NCI-H1930 (cell line): ENCODE data around the gene SPACA4.
A peak's percentile ranks its signal among the peaks of the same experiment; 100 is the strongest.
"Not testable (repeated sequence)": the region's sequence is repeated elsewhere in the genome, so short reads cannot be mapped to it uniquely, and the experiment has no call there.

Source experiments
- DNase-seq, 2 experiments: peaks; one replicate each; lab custom pipeline; 2025; lab: John Stamatoyannopoulos, UW

The SPACA4 gene

DNA sequence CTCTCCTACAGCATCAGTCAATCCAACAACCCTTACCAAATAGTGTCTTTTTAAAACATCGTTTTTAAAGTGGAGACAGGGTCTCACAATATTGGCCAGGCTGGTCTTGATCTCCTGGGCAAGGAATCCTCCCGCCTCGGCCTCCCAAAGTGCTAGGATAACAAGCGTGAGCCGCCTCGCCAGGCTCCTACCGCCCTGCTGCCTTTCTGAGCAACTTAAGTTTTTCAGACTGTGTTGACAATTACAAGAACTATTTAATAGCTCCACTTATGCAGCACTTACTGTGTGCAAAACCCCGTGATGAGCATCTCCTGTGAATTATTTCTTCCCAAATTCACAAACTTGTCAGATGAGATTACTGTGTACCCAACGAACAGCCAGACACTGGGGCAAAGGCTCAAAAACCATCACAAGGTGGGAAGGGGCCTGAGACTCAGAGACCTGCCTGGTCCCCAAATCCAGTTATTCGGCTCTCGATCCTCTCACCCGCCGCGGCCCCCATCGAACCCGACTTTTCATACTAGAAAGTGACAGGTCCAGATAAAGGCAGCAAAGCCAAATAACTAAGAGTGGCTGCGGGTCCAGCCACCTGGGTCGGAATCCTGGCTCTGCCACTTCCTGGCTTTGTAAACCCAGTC lies 11.9 kb downstream of the SPACA4 start:
- DNase-seq, result no peak

GRCh38 chr19:48618916-48619691 lies 12.6 kb downstream of the SPACA4 start, which contains the start of the genes RPL18 and SPHK2:
RPL18 (minus strand) TSS chr19:48619178; CDS start chr19:48619143, 35 bp downstream.
SPHK2 (plus strand) TSS chr19:48619506; CDS start chr19:48620515, 1,009 bp downstream.
- peak; percentile 99 to 100 for DNase-seq

DNA sequence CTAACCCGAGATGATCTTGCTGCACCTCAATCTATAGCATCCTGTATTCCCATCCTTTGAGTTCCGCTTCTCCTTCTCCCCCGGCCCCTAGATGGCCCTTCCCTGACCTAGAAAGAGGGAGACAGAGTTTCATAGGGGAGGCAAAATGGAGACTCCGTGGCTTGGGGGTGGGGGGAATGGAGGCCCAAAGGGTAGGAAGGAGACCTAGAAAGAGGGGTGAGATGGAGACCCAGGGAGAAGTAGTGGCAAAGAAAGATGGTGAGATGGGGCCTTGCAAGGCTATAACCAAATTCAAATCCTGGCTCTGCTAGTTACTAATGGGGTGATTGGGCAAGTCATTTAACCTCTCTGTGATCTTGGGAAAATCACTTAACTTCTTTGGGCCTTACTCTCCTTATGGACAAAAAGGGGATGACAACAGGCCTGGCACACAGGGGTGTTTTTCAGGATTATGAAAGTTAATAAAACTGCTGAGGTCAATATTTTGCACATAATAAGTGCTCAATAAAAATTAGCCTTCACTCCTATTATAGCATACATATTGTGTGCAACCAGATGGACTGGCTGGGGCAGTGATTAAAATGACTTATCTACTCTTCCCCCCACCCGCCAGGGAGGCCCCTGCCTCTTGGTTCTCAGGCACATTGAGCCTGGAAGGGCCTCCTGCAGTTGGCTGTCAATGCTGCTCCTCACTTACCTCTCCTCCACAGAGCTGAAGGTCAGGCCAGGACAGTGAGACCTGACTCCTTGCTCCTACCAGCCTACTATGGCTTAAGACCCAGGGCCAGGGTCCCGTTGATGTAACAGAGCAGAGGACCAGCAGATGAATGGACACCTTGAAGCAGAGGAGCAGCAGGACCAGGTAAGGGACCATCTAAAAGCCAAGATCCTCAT lies 13.4 kb downstream of the SPACA4 start:
- no peak for DNase-seq

DNA sequence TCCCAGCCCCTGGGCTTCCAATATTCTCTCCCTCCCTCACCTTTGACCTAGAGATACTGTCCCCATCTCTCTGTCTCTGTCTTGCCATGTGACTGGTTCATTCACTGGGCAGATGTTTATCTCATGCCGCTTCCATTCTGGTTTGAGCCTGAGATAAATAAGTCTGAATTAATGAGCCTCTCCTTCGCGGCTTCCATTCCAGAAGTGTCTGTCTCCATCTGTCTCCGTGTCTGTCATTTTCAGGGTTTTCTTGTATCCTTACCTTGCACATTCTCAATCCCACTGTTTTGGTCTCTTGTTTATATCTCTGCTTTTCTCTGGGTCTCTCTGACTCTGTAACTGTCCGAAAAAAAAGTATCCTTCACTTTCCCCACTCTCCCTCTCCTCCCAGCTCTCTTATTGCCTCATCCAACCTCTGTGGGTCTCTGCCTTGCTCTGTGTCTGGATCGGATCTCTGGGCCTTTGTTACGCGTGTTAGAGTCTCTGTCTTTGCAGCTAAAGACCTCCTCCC lies 17.1 kb downstream of the SPACA4 start:
- no peak for DNase-seq

DNA sequence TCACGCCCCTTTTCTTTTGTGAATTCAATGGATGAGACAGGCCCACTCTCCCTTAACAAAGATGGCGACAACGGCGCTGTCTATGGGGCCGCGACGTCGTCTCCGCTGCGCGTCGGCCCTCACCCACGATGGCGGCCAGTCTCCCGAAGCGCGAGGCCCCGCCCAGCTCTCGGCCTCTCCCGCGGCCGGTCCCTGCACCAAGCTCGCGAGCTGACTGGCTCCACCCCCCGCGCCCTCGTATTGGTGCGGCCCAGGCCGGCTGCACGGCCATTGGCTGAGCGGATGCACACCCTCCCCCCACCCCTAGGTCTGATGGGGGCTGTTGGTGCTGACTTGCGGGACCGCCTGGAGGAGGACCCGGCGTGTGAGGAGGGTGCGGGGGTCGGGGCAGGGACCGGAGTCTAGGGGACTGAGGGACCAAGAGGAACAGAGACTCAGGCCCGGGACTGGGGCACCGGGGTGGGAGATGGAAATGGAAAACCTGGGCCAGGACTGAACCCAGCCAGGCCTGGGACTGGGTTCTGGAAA lies 17.6 kb downstream of the SPACA4 start:
- peak; percentile 98 to 99 for DNase-seq

DNA sequence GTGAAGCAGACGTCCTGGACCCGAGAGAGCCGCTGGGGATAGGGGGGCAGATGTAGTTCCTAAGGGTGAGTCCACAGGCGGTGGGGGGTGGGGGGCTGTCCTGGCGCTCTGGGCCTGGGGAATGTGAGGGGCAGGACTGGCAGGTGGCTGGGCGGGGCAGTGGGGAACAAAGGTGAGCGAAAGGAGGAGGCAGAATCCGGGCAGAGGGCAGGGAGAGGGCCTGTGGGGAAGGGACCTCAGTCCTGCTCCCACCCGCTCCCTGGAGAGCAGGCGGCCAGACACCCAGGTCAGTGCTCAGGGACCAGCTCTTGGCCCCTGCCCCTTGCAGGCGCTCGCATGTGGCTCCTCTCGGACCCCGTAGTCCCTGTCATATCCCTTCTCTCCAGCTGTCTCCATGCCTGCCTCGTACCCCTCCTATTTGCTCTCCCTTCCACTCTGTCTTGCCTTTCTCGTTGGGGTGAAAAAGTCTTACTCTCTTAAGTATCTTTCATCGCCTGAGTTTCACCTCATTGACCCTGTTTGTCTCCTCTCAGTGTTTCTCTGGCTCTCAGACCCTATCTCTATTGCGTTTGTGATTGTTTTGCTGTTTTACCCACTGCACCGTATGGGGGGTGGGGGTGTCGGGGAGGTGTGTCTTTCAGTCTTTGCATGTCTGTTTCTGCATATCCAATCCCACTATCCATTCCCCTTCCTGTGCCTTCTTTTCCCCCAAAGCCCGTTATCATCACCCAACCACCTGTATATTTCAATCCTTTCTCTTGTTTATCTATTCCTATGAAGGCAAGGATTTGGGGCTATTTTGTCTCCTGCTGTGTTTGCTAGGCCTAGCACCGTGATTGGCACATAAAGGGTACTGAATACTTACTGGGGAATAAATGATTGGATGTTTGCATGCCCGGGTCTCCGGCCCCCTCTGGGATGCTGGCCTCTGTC lies 18.5 kb downstream of the SPACA4 start:
- no peak for DNase-seq

- no peak for DNase-seq
These were observed 19.4 kb downstream of the SPACA4 start for GRCh38 chr19:48625891-48626327.

- DNase-seq, result no peak
These were observed 20.8 kb downstream of the SPACA4 start for GRCh38 chr19:48627201-48627864.

GRCh38 chr19:48627865-48628314 lies 21.3 kb downstream of the SPACA4 start:
- DNase-seq, result no peak

- DNase-seq, result no peak
These were observed 22.1 kb downstream of the SPACA4 start for GRCh38 chr19:48628486-48629296.

- DNase-seq, result no peak
These were observed 22.7 kb downstream of the SPACA4 start for GRCh38 chr19:48629297-48629598.

DNA sequence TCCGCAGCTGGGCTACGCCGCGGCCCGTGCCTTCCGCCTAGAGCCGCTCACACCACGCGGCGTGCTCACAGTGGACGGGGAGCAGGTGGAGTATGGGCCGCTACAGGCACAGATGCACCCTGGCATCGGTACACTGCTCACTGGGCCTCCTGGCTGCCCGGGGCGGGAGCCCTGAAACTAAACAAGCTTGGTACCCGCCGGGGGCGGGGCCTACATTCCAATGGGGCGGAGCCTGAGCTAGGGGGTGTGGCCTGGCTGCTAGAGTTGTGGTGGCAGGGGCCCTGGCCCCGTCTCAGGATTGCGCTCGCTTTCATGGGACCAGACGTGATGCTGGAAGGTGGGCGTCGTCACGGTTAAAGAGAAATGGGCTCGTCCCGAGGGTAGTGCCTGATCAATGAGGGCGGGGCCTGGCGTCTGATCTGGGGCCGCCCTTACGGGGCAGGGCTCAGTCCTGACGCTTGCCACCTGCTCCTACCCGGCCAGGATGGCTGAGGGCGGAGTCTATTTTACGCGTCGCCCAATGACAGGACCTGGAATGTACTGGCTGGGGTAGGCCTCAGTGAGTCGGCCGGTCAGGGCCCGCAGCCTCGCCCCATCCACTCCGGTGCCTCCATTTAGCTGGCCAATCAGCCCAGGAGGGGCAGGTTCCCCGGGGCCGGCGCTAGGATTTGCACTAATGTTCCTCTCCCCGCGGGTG lies 23.2 kb downstream of the SPACA4 start:
- no peak for DNase-seq

GRCh38 chr19:48630296-48631063 lies 23.9 kb downstream of the SPACA4 start:
- DNase-seq, result no peak

DNA sequence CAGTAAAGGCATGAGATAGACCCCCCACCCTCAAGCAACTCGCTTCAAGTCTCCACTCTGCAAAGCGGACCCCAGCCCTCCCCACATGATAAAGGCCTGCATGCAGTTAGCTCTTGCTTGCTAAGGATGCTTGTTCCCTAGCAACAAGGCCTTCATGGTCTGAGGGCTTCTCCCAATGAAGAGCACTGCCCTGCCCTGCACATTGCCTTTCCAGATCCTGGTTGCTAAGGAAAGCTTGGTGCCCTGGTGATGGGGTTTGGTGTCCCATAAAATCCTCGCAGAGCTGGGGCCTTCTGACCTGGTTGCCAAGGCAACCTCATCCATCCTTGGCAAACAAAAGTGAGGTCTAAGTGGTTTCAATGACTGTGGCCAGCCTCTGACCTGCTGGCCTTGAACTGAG lies 24.7 kb downstream of the SPACA4 start:
- DNase-seq, result no peak

- not testable (repeated sequence) for DNase-seq
These were observed 25.7 kb downstream of the SPACA4 start for GRCh38 chr19:48632286-48632685.

DNA sequence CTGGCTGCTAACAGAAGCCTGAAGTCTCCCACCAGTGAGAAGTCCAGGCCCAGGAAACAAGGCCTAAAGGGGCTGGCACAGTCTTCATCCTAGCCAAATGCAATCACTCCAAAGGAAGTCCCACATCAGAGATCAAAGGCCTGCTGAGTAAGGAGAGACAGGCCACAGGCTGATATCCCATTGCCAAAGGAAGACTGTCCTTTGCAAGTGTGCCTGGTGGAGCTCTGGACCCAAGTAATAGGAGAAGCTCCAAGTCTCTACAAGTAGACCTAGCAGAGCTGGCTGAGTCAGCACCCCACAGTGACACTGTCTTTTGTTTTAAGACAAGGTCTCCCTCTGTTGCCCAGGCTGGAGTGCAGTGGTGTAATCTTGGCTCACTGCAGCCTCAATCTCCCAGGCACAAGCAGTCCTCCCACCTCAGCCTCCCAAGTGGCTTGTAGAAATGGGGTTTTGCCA lies 26.2 kb downstream of the SPACA4 start:
- no peak for DNase-seq

GRCh38 chr19:48633148-48634035 lies 26.9 kb downstream of the SPACA4 start:
- no peak for DNase-seq
